ENCODE data around the gene RIPOR3.

- TF ChIP-seq POLR2A (IDR thresholded peaks at IDR 0.05; ENCODE audit: low read length) (peak; percentile 66), GATA1 (IDR thresholded peaks at IDR 0.05; ENCODE audit: low read depth, low read length) (no peak)
These were observed 40.0 kb upstream of the RIPOR3 start, which contains the start of gene PARD6B for GRCh38 chr20:50731055-50731929.
